Activated T-cell treated with anti-CD3 and anti-CD28 coated beads for 4 hours (primary cell): ENCODE data around the gene ELMO1.
"Not testable (repeated sequence)": the region's sequence is repeated elsewhere in the genome, so short reads cannot be mapped to it uniquely, and the experiment has no call there.

Source experiments
- DNase-seq: peaks from one replicate; pipeline ENCODE4 v3.0.0-alpha.2; 2020

The ELMO1 gene

GRCh38 chr7:37160656-37161055 lies 288.0 kb downstream of the ELMO1 start:
- no peak for DNase-seq

- DNase-seq, result no peak
Measured at GRCh38 chr7:37153376-37153775, 295.3 kb downstream of the ELMO1 start.

GRCh38 chr7:37151741-37152413 lies 296.8 kb downstream of the ELMO1 start:
- DNase-seq, result no peak

- no peak for DNase-seq
Measured at GRCh38 chr7:37150856-37151255, 297.8 kb downstream of the ELMO1 start.

GRCh38 chr7:37150180-37150579 lies 298.5 kb downstream of the ELMO1 start:
- DNase-seq, result no peak

GRCh38 chr7:37149773-37150124 lies 298.9 kb downstream of the ELMO1 start:
- DNase-seq, result no peak

- no peak for DNase-seq
Measured at GRCh38 chr7:37149051-37149772, 299.5 kb downstream of the ELMO1 start.

GRCh38 chr7:37145682-37146081 lies 303.0 kb downstream of the ELMO1 start:
- DNase-seq, result no peak

GRCh38 chr7:37144423-37144822 lies 304.2 kb downstream of the ELMO1 start:
- DNase-seq, result no peak

GRCh38 chr7:37142958-37143357 lies 305.7 kb downstream of the ELMO1 start:
- DNase-seq, result no peak

GRCh38 chr7:37141742-37142141 lies 306.9 kb downstream of the ELMO1 start:
- no peak for DNase-seq

- not testable (repeated sequence) for DNase-seq
Measured at GRCh38 chr7:37133902-37134301, 314.8 kb downstream of the ELMO1 start.

- no peak for DNase-seq
Measured at GRCh38 chr7:37131855-37132254, 316.8 kb downstream of the ELMO1 start.

- no peak for DNase-seq
Measured at GRCh38 chr7:37129035-37129425, 319.6 kb downstream of the ELMO1 start.

GRCh38 chr7:37128327-37129034 lies 320.2 kb downstream of the ELMO1 start:
- no peak for DNase-seq

- no peak for DNase-seq
Measured at GRCh38 chr7:37119296-37119860, 329.3 kb downstream of the ELMO1 start.

- DNase-seq, result no peak
Measured at GRCh38 chr7:37118004-37118403, 330.7 kb downstream of the ELMO1 start.

GRCh38 chr7:37117292-37117691 lies 331.4 kb downstream of the ELMO1 start:
- DNase-seq, result no peak

- no peak for DNase-seq
Measured at GRCh38 chr7:37116093-37116701, 332.5 kb downstream of the ELMO1 start.

- DNase-seq, result no peak
Measured at GRCh38 chr7:37113661-37114355, 334.9 kb downstream of the ELMO1 start.

- DNase-seq, result no peak
Measured at GRCh38 chr7:37112876-37113275, 335.8 kb downstream of the ELMO1 start.

GRCh38 chr7:37112218-37112617 lies 336.4 kb downstream of the ELMO1 start:
- DNase-seq, result no peak

- no peak for DNase-seq
Measured at GRCh38 chr7:37111459-37111858, 337.2 kb downstream of the ELMO1 start.
